CD14-positive monocyte (primary cell): ENCODE data around the gene USP47. TPM values are rescaled to one million over a fixed set of nuclear protein-coding genes. Genes with fewer than 3 reads are reported as not detected.

Source experiments
- DNase-seq, 3 donors: peaks; one replicate each; pipeline ENCODE4 v3.0.0-alpha.2; 2011 to 2022
- H2AFZ ChIP-seq: 2 replicates; pipeline ENCODE4 v1.6.0; 2012; ENCODE audit warnings: mild to moderate bottlenecking, low read depth, low read length, inconsistent platforms; ENCODE audit not compliant: insufficient read depth, poor library complexity, severe bottlenecking
- H3K27ac ChIP-seq, 2 donors: 1 replicate in 1 of 2; 2 replicates in 1 of 2; pipeline ENCODE4 v1.5.1; 2012 to 2013; ENCODE audit warnings: low read length in 2 of 2, control low read depth in 1 of 2, inconsistent platforms in 1 of 2, low read depth in 1 of 2, mild to moderate bottlenecking in 1 of 2
- H3K27me3 ChIP-seq, 2 donors: one replicate each; pipeline versions ENCODE4 v1.6.0 to v1.6.1; 2011 to 2013; ENCODE audit warnings: low read length in 2 of 2; ENCODE audit not compliant: control insufficient read depth in 2 of 2, insufficient read depth in 2 of 2
- H3K36me3 ChIP-seq, 2 donors: replicated peaks in 1 of 2; 1 replicate in 1 of 2; 2 replicates in 1 of 2; pipeline versions ENCODE4 v1.5.1 to v1.6.1; 2012 to 2013; ENCODE audit warnings: low read length in 2 of 2, control low read depth in 1 of 2, inconsistent platforms in 1 of 2, mild to moderate bottlenecking in 1 of 2; ENCODE audit not compliant: insufficient read depth in 2 of 2, control insufficient read depth in 1 of 2
- H3K4me1 ChIP-seq, 2 donors: 1 replicate in 1 of 2; 2 replicates in 1 of 2; pipeline versions ENCODE4 v1.5.1 to v1.6.1; 2012 to 2013; ENCODE audit warnings: low read length in 2 of 2, control low read depth in 1 of 2, inconsistent platforms in 1 of 2, mild to moderate bottlenecking in 1 of 2, moderate library complexity in 1 of 2; ENCODE audit not compliant: insufficient read depth in 2 of 2, control insufficient read depth in 1 of 2
- H3K4me2 ChIP-seq: replicated peaks from 2 replicates; pipeline ENCODE3; 2012; ENCODE audit warnings: low read length, moderate library complexity, mild to moderate bottlenecking; ENCODE audit not compliant: poor library complexity, severe bottlenecking; ENCODE audit errors: extremely low read depth
- H3K4me3 ChIP-seq, 3 experiments: fragments of 200-600 bp in 1 of 3; sonication (generic) in 1 of 3; replicated peaks in 1 of 3; 1 replicate in 2 of 3; 2 replicates in 1 of 3; pipeline ENCODE4 v1.5.1; 2011 to 2013; ENCODE audit warnings: low read length in 3 of 3, mild to moderate bottlenecking in 3 of 3, control low read depth in 2 of 3, low read depth in 2 of 3, inconsistent platforms in 1 of 3, moderate library complexity in 1 of 3
- H3K79me2 ChIP-seq: 2 replicates; pipeline ENCODE4 v1.6.0; 2012; ENCODE audit warnings: mild to moderate bottlenecking, control low read depth, inconsistent platforms, low read length, moderate library complexity; ENCODE audit not compliant: insufficient read depth
- H3K9ac ChIP-seq: 2 replicates; pipeline ENCODE4 v1.6.0; 2017; ENCODE audit warnings: low read length, mild to moderate bottlenecking; ENCODE audit not compliant: insufficient read depth, poor library complexity, severe bottlenecking
- H3K9me3 ChIP-seq, 2 donors: replicated peaks in 1 of 2; 1 replicate in 1 of 2; 2 replicates in 1 of 2; pipeline versions ENCODE4 v1.5.1 to v1.6.1; 2012 to 2013; ENCODE audit warnings: low read length in 2 of 2, control low read depth in 1 of 2; ENCODE audit not compliant: control insufficient read depth in 1 of 2, insufficient read depth in 1 of 2
- H4K20me1 ChIP-seq: 2 replicates; pipeline ENCODE4 v1.6.0; 2012; ENCODE audit warnings: mild to moderate bottlenecking, low read length, control low read depth, moderate library complexity; ENCODE audit not compliant: insufficient read depth
- H3K27ac Mint-ChIP-seq, 7 donors: one replicate each; pipeline ENCODE4 v1.8.0; 2020; ENCODE audit warnings: mild to moderate bottlenecking in 7 of 7, mixed read lengths in 7 of 7, moderate library complexity in 6 of 7, inconsistent platforms in 2 of 7
- H3K27me3 Mint-ChIP-seq, 3 donors: one replicate each; pipeline ENCODE4 v1.8.0; 2021 to 2022; ENCODE audit warnings: low read depth in 3 of 3, mild to moderate bottlenecking in 3 of 3, mixed read lengths in 3 of 3, moderate library complexity in 3 of 3, inconsistent platforms in 1 of 3
- H3K36me3 Mint-ChIP-seq, 2 donors: one replicate each; pipeline ENCODE4 v1.8.0; 2020; ENCODE audit warnings: mixed read lengths in 2 of 2, inconsistent platforms in 1 of 2, mild to moderate bottlenecking in 1 of 2
- H3K4me1 Mint-ChIP-seq: one replicate; pipeline ENCODE4 v1.8.0; 2020; ENCODE audit warnings: mild to moderate bottlenecking, mixed read lengths
- H3K4me3 Mint-ChIP-seq, 2 donors: one replicate each; pipeline ENCODE4 v1.8.0; 2020; ENCODE audit warnings: mild to moderate bottlenecking in 2 of 2, mixed read lengths in 2 of 2, moderate library complexity in 1 of 2
- H3K9me3 Mint-ChIP-seq, 7 donors: one replicate each; pipeline ENCODE4 v1.8.0; 2020 to 2022; ENCODE audit warnings: mixed read lengths in 7 of 7, mild to moderate bottlenecking in 6 of 7, moderate library complexity in 6 of 7, inconsistent platforms in 2 of 7
- CTCF ChIP-seq: fragments of 200-600 bp; IDR thresholded peaks from one replicate; pipeline ENCODE4 v1.8.0; 2022; ENCODE audit warnings: antibody characterized with exemption, mild to moderate bottlenecking
- WGBS: methylation state at CpG from one replicate; pipeline ENCODE4 v1.1.5; 2013; ENCODE audit warnings: missing lambda C conversion rate; ENCODE audit not compliant: insufficient coverage; 5-methylcytosine and 5-hydroxymethylcytosine counted together
- intact Hi-C, 2 donors: fragments of 100-400 bp; cut with micrococcal nuclease; formaldehyde crosslinking; loops; one replicate each; pipeline versions ENCODE4 v1.15.0 to v1.15.1; 2023
- polyA plus RNA-seq, 3 donors: library from polyadenylated mRNA; depleted of rRNA in 1 of 3; unstranded in 2 of 3; stranded (reverse) in 1 of 3; fragments of 300-500 nt in 2 of 3; fragments of >200 nt in 1 of 3; fragmentation: Illumina TruSeq in 2 of 3; gene quantifications; 1 replicate in 2 of 3; 2 replicates in 1 of 3; pipeline ENCODE4 v1.2.3, GENCODE V29; 2012 to 2021

The USP47 gene
- polyA plus RNA-seq, 3 donors: 8.1 to 17.5 (median 10.5) TPM

GRCh38 chr11:11848891-11849746 is 7.3 kb downstream of the USP47 start:
- H3K79me2 ChIP-seq: peaks cover 100% of the 10 kb centered on the region
- no peak overlapping the region for H3K4me3 ChIP-seq
- no peaks in the 10 kb centered on the region for H3K9me3 ChIP-seq
- peak; percentile 72 for TF ChIP-seq CTCF
- peaks cover 96% of the 10 kb centered on the region for H4K20me1 ChIP-seq
- Mint-ChIP-seq H3K4me1 (peaks cover 59% of the 10 kb centered on the region), H3K27ac (peak overlapping the region in 4 of 7 donors; percentile 3 to 59 (median 10)), H3K27me3 (no peaks in the 10 kb centered on the region), H3K9me3 (no peaks in the 10 kb centered on the region), H3K4me3 (peak overlapping the region in 1 of 2 donors; percentile 31), H3K36me3 (peaks cover 0 to 8% of the 10 kb centered on the region in 2 donors)
- peaks cover 13 to 17% of the 10 kb centered on the region in 2 donors for H3K4me1 ChIP-seq
- no peak overlapping the region for H3K9ac ChIP-seq
- H2AFZ ChIP-seq: no peak overlapping the region
- H3K27me3 ChIP-seq: no peaks in the 10 kb centered on the region
- intact Hi-C loops: loop anchor here (10.0 kb wide), 2 partner anchors 1044 to 1554 kb away; partner anchors contain the start of genes EIF4G2 (in 1 of the 2) and SBF2 (in 1 of the 2)
- H3K27ac ChIP-seq: no peak overlapping the region
- WGBS: 67% methylated on average over 1 of the region's 7 CpGs
- H3K36me3 ChIP-seq: no peaks in the 10 kb centered on the region
- DNase-seq: peak; percentile 49 to 61 (median 50)
- H3K4me2 ChIP-seq: no peak overlapping the region

GRCh38 chr11:11850668-11851067 is 8.9 kb downstream of the USP47 start:
- H3K79me2 ChIP-seq: peaks cover 100% of the 10 kb centered on the region
- peaks cover 48% of the 10 kb centered on the region for H3K4me1 Mint-ChIP-seq
- intact Hi-C loops: no loop called here
- H3K36me3 Mint-ChIP-seq: peaks cover 0 to 8% of the 10 kb centered on the region in 2 donors
- no peak overlapping the region for H3K4me2 ChIP-seq
- H3K4me3 ChIP-seq: no peak overlapping the region
- no peaks in the 10 kb centered on the region for H3K36me3 ChIP-seq
- no peaks in the 10 kb centered on the region for H3K27me3 ChIP-seq
- no peaks in the 10 kb centered on the region for H3K9me3 ChIP-seq
- peaks cover 95% of the 10 kb centered on the region for H4K20me1 ChIP-seq
- H3K9me3 Mint-ChIP-seq: no peaks in the 10 kb centered on the region
- no peaks in the 10 kb centered on the region for H3K27me3 Mint-ChIP-seq
- 93% methylated on average over 3 of the region's 3 CpGs for WGBS
- no peak overlapping the region for H3K27ac Mint-ChIP-seq
- no peak overlapping the region for H3K4me3 Mint-ChIP-seq
- H2AFZ ChIP-seq: no peak overlapping the region
- H3K27ac ChIP-seq: no peak overlapping the region
- no peak for TF ChIP-seq CTCF
- DNase-seq: no peak
- peaks cover 10 to 11% of the 10 kb centered on the region in 2 donors for H3K4me1 ChIP-seq
- no peak overlapping the region for H3K9ac ChIP-seq
